Uterus (tissue), 2 donors: ENCODE results near the gene ADD2.

ENCODE experiments used
- CTCF ChIP-seq, 4 experiments: fragments of 200-600 bp in 2 of 4; fragments of 450-650 bp in 2 of 4; sonication (generic) in 2 of 4; IDR thresholded peaks; one replicate each; pipeline ENCODE4 v1.5.1; 2016 to 2019; ENCODE audit warnings: antibody characterized with exemption in 4 of 4, mild to moderate bottlenecking in 2 of 4, moderate library complexity in 1 of 4
- POLR2A ChIP-seq, 2 donors: fragments of 450-650 bp; IDR thresholded peaks; one replicate each; pipeline ENCODE4 v1.6.1; 2016; ENCODE audit warnings: antibody characterized with exemption in 2 of 2, mild to moderate bottlenecking in 1 of 2, moderate library complexity in 1 of 2

GRCh38 chr2:70795164-70795995, 27.4 kb upstream of the ADD2 start:
- no peak for TF ChIP-seq CTCF (IDR thresholded peaks at IDR 0.05)
- no peak for TF ChIP-seq POLR2A (IDR thresholded peaks at IDR 0.05)
